Measurements from ENCODE around the gene RGS19.

Gene RGS19

DNA sequence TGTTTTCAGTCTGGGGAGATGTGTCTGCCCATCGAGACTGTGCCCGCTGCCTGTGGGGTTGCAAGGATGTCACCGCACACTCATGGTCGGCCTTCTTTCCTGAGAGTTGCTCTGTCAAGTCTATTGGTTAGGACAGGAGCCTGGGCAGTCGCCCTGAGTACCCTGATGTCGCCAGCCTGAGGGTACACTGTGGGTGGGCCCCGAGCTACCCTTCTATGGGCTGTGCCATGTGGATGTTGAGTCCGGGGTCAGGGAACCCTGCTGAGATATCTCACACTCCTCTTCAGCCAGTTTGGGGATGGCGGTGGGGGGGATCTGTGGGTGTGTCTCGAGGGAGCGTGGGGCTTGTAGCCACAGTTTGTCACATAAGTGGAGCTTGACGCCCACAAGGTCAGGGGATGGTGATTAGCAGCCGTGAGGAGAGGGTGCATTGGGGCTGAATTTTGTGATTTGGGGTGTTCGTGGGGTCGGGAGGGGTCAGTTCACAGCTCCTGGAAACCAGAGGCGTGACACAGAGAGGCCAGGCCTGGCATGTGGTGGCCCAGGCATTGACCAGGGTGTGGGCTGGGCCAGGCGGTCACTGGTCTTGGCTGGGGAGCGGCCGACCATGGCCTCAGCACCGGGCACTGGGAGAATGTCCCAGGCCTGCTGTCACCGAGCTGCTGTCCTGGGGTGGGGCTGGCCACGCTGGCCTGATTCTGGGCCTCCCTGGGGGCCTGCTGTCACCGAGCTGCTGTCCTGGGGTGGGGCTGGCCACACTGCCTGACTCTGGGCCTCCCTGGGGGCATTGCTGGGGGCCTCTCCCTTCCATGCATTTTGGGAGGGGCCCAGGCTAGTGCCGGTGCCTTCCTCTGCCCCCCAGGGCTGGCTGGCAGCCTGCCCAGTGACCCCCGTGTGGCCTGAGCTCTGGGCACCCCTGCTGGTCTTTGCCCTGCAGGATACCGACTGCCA is 29.7 kb upstream of the RGS19 start:
- no peak for DNase-seq (ENCODE audit: low read depth in 2 of 2)

DNA sequence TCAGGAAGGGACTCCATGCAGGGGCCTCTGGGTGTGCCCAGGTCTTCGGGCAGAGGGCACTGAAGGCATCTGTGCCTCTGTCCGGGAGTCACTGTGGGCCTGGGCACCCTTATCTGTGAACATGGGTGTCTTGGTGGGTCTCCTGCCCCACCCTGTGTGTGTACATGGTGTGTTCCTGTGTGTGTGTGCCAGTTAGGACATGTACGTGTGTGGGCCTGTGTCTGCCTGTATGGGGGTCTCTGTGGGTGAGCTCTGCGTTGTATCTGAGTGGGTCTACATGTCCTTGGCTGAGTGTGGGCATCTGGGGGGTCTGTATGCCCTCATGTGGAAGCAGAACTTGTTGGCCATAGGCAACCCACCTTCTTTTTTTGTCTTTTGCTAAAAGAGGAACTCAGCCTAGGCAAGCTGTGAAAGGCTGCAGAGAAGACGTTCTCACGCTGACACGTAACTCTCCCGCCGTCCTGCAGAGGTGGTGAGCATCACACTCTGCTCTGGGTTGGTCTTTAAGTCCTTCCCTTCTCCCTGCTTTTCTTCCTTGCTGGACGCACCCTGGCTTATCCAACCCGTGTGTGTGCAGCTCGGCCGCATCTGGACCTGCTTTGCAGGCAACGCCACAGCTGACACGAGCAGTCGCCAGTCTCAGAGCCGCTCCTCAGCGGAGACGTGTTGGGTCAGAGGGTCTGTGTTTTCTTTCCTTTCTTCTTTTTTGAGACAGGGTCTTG is 28.6 kb upstream of the RGS19 start:
- DNase-seq (ENCODE audit: low read depth in 2 of 2): no peak

DNA sequence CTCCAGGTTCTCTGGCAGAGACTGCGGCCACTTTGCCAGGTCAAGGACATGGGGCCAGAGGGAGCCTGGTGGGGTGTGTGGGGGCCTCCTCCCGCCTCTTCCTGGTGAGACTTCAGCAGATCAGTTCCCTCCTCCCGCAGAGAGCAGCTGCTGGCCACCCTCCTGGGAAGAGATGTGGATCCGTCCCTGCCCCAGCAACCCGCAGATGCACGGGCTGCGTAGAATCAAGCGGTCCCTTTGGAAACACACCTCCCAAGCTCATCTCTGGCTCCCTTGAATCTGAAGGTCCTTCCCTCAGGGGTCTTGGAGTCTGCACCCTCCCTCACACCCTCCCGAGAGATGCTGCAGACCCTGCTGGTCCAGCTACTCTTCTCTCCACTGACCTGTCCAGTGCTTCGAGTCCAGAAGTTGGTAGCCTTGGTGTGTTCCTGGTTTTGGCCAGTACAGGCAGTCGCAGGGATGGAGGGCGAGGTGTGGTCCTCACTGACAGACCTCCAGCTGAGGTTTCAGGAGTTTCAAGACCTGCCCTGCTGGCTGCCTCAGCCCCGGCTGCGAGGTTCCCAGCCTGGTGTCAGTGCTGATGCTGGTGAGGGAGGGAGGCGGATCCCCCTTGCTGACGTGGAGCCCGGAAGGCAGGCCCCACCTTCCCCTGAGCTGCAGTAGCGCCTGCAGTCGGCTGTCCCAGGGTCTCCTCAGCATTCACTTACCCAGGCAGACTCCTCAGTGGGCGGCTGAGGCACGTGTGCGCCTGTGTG is 27.8 kb upstream of the RGS19 start, which contains the start of gene NPBWR2:
NPBWR2 (minus strand) TSS at position 585 of the 755 bp plus-strand sequence. CDS start 734 bp downstream, outside the sequence.
- DNase-seq (ENCODE audit: low read depth in 2 of 2): no peak

DNA sequence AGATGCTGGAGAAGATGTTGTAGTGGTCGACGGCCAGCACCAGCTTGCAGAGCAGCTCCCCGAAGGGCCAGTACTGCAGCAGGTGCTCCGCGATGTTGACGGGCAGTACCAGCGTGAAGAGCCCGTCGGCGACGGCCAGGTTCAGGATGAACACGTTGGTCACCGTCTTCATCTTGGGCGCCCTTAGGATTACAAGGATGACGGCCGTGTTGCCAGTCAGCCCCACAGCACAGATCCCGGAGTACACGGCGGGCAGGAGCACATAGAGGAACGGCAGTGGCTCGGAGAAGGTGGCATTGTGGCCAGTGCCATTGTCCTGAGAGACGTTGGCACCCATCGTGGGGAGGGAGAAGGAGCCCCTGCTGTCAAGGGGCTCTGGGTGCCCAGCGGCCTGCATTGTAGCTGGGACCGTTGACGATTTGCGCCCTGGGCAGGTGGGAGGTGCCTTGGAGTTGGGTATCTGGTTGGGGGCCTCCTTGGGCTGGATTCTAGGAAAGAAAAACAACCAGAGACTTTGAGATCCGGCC is 27.2 kb upstream of the RGS19 start:
- no peak for DNase-seq (ENCODE audit: low read depth in 2 of 2)

DNA sequence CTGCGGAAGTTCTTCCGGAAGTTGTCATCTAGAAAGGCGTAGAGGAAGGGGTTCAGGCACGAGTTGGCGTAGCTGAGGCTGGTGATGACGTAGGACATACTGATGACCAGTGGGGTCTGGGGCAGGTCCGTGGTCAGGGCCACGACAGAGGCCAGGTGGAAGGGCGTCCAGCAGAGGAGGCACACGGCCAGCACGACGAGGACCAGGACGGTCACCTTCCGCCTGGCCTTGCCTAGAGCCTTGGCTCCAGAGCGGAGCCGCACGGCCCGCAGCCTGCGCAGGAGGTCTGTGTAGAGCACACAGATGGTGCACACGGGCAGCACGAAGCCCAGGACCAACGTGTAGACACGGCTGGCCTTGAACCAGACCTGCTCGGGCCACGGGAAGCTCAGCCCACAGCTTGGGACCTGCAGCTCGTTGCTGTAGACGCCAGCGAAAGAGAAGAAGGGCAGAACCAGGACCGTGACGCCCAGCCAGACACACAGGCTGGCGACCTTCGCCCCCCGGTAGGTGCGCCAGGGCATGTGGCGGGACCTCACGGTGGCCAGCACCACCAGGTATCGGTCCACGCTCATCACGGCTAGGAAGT is 26.6 kb upstream of the RGS19 start:
- DNase-seq (ENCODE audit: low read depth in 2 of 2): no peak

DNA sequence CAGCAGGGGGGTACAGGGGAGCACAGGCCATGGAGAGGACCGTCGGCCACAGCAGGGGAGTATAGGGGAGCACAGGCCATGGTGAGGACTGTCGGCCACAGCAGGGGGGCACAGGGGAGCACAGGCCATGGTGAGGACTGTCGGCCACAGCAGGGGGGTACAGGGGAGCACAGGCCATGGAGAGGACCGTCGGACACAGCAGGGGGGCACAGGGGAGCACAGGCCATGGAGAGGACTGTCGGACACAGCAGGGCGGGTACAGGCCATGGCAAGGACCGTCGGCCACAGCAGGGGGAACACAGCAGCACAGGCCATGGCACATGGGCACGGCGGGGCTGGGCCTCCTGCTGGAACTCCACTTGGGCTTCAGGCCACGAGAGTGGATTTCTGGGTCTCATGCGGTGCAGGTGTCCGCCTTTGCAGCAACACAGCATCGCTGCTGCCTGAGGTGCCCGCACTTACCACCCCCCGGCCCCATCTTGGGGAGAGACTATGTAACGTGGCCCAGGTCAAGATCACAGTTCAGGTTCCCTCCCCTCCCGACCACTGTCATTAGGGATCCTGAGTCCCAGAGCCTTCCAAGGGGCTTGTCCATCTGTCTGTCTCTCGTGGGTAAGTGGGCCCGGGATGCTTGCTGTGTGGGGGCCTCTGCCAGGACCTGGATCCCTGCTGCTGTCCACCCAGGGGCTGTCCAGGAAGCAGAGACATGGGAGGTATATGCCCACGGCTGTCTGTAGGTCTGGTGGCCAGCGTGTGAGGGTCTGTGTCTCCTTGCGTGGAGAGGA is 25.5 kb upstream of the RGS19 start:
- no peak for DNase-seq (ENCODE audit: low read depth in 2 of 2)

DNA sequence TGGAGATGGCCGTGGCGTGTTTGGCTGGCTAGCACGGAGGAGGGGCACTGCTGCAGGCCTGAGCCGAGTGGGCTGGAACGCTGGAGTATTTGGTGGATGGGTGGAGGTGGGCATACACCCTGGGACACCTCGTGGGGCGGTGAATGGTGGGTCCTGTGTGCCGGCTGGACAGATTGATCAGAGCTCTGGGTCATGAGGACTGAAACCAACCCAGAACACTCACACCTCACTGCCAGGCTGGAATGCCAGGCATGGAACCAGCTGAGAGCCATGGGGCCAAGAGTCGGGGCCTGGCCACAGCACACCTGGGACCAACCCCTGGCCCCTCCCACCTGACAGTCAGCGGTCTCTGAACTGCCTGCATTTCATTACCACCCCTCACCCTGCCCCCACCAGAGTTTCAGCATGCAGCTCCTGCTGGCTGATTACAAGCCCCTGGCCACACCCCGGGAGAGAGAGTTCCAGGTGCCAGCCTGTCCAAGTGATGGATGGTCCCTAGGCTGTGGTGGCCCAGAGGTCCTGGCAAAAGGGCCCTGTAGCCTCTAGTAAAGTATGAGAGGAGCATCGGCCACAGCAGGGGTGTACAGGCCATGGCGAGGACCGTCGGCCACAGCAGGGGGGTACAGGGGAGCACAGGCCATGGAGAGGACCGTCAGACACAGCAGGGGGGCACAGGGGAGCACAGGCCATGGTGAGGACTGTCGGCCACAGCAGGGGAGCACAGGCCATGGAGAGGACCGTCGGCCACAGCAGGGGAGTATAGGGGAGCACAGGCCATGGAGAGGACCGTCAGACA is 24.8 kb upstream of the RGS19 start:
- DNase-seq (ENCODE audit: low read depth in 2 of 2): no peak

DNA sequence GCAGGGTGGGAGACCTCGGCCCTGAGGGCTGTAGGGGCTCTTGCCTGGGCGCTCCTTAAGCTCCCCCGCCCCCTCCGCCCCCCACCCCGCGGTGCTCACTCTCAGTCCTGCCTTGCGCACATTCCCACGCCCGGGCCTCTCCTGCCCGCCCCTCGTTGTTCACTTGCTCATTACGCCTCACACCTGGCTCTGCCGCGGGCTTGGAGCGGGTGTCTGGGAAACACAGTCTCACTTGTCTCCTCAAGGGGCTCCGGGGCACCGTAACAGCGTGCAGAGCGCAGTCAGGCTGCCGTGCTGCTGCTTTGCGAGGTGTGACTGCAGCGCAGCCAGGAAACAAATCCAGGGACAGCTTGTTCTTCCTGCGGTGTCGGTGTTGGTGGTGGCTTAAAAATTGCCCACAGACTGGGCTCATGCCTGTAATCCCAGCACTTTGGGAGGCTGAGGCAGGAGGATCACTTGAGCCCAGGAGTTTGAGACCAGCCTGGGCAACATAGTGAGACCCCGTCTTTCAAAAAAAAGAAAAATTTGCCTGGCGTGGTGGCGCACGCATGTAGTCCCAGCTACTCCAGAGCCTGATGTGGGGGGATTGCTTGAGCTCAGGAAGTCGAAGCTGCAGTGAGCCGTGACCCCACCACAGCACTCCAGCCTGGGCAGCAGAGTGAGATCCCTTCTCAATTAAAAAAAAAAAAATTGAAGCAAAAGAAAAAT is 23.5 kb upstream of the RGS19 start:
- DNase-seq (ENCODE audit: low read depth in 2 of 2): no peak

DNA sequence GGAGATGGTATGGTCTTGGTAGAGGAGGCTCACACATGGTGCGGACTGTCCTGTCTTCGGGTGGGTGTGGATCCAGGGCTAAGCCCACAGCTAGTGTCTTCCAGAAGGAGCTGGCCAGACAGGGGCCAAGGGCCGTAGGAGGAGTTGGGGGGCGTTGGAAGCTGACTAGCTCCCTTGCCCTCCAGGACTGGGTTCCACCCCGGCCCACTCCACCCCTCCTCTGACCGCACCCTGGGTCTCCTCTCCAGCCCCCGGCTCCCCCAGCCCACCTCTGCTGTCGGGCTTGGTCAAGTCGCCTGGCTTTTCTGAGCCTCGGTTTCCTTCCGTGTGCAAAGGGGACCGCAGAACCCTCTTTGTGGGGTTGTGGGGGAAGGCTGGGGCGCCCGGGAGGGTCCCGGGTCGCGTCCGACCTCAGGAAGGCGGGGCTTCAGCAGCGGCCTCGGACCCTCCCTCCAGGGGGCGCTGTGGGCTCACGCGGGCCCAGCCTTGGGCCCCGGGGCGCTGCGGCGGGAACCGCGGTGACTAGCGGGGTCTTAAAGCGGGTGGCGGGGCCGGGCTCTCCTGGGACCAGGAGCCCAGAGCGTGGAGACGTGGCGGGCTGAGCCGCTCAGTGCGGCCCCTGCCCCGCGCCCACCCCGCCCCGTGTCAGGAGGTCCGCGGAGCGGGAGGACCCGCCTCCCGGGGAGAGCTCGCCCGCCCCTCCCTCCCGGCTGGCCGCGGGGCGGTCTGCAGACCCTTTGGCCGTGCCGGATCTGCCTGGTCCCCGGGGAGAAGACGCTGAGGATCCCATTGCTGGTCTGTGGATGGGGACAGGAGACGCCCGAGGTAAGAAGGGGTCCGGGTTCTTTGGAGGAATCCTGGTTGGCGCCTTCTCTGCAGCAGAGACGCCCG is 22.7 kb upstream of the RGS19 start:
- peak in 1 of 2 donors; percentile 50 for DNase-seq (ENCODE audit: low read depth in 2 of 2)

DNA sequence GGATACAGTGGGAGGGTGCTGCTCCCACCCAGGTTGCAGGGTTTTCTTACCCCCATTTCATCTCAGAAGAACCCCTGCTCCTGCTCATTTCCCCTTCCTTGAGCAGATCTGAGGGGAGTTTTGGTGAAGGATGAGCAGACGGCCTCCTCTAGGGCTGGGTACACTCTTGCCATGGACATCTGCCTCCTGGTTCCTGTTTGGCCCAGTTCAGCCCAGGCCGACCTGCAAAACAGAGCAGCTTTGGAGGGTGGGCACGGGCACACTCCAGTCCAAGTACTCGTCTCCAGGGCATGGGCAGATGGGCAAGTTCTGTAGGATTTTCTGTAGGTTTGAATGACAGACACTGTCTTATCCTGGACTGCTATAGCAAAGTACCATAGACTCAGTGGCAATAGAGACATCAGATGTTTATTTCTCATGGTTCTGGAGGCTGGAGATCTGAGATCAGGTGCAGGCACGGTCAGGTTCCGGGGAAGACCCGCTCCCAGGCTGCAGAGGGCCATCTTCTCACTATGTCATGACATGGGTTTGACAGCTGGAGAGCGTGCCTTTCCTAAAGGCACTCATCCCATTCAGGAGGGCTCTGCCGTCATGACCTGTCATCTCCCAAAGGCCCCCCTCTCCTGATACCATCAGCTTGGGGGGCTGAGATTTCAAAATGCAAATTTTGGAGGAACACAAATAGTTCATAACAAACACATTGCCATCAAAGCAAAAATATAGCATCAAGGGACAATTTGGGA is 21.8 kb upstream of the RGS19 start:
- no peak for DNase-seq (ENCODE audit: low read depth in 2 of 2)

DNA sequence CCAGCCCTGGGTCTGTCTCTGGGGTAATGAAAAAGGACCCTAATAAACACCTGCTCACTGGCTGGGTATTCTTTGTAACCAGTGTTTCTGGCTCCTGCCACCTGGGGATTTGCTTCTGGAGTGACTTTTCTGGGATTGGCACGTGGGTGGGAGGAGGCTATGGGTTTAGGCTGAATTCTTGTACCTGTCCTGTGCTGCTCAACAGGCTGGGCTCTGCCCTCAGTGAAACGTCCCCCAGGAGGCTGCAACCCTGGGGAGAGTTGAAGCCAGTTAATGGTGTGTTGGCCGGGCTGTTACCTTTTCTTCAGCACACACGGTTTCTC is 21.2 kb upstream of the RGS19 start:
- no peak for DNase-seq (ENCODE audit: low read depth in 2 of 2)

DNA sequence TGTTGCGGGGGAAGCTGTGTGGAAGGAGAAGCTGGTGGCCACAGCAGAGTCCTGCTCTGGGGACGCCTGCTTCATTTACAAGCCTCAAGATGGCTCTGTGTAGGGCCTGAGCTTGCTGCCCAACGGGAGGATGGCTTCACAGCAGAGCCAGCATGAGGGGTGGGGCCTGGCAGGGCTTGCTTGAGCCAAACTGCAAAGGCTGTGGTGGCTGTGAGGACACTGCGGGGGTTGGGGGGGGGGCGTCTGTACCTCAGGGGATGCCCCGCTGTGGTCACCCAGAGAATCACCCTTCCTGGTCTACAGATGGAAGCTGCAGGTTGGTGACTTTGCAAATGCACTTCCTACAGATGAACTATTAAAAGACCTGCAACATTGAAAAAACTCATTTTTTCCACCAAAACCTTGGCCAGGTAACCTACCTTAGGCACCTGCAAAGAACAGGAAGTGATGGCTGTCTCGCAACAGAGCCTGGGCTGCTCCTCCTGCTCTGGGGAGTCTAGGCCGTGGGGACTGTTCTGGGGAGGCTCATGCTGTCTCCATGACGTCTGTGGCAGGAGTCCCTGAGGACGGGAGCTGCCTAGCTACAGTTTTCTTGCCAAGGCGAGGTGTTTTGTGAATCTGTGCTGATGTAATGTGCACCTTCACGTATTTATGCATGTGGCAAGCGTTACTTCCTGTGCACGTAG is 20.7 kb upstream of the RGS19 start:
- no peak for DNase-seq (ENCODE audit: low read depth in 2 of 2)

DNA sequence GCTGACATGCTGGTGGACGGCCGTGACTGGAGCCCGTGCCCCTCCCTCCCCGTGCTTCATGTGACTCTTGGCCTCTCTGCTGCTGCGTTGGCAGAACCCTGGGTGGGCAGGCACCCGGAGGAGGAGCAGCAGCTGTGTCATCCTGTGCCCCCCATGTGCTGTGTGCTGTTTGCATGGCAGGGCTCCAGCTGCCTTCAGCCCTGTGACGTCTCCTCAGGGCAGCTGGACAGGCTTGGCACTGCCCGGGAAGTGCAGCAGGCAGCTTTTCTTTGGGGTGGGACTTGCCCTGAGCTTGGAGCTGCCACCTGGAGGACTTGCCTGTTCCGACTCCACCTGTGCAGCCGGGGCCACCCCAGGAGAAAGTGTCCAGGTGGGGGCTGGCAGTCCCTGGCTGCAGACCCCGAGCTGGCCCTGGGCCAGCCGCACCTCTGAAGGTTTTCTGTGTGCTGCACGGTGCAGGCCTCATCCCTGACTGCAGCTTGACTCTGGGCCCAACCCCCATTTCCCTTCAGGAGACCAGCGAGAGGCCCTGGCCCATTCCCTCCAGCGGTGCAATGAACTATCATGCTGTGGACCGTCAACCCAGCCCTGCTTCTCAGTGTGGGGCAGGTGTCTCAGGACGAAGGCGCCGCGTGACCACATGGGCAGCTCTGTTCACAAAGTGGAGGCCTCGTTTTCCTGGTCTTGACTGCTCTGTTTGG is 19.9 kb upstream of the RGS19 start:
- DNase-seq (ENCODE audit: low read depth in 2 of 2): no peak

DNA sequence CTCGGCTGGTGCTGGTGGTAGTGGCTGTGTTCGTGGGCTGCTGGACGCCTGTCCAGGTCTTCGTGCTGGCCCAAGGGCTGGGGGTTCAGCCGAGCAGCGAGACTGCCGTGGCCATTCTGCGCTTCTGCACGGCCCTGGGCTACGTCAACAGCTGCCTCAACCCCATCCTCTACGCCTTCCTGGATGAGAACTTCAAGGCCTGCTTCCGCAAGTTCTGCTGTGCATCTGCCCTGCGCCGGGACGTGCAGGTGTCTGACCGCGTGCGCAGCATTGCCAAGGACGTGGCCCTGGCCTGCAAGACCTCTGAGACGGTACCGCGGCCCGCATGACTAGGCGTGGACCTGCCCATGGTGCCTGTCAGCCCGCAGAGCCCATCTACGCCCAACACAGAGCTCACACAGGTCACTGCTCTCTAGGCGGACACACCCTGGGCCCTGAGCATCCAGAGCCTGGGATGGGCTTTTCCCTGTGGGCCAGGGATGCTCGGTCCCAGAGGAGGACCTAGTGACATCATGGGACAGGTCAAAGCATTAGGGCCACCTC is 19.2 kb upstream of the RGS19 start:
- DNase-seq (ENCODE audit: low read depth in 2 of 2): no peak

DNA sequence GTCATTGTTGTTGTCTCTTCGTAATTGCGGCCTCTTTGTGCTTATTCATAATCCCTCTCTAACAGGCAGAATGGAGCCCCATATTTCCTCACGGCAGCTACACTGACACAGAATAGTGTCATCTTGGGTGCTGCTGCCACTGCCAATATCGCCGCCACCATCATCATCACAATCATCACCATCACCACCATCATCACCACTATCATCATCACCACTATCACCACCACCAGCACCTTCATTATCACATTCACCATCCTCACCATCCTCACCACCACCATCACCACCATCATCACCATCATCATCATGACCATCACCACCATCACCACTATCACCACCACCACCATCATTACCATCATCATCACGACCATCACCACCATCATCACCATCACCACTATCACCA is 17.2 kb upstream of the RGS19 start:
- DNase-seq (ENCODE audit: low read depth in 2 of 2): no peak

DNA sequence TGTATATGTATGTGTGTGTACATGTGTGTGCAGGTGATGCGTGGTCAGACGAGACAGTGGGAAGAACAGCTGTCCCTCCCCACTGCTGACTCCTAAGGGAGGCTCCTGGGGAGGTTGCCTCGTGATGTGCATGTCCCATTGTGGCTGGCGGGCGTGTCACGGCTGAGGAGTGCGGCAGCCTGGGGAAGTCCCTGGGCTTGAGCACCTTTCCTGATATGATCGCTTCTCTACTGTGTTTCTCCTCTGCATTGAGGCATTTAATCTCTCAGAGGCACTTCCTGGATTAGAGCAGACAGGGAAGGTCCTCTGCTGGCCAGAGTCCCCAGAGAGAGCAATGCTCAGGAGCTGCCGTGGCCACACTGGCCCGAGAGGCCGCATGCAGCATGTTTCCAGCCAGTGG is 16.6 kb upstream of the RGS19 start:
- no peak for DNase-seq (ENCODE audit: low read depth in 2 of 2)

Data from stimulated activated CD8-positive, alpha-beta memory T cell treated with anti-CD3 and anti-CD28 coated beads, Interleukin-15, amount 100 ng/mL, for 48 hours (primary cell).